Sciatic nerve (tissue), 2 donors: ENCODE data around the gene GLIS1. TPM values are rescaled to one million over a fixed set of nuclear protein-coding genes. Genes with fewer than 3 reads are reported as not detected.

Source experiments
- ATAC-seq: fragments of 200-7000 bp; cut with Tn5 transposase; one replicate; pipeline ENCODE4 v1.9.1; 2020; ENCODE audit warnings: mild to moderate bottlenecking, moderate library complexity
- DNase-seq: peaks from one replicate; pipeline ENCODE4 v3.0.0-alpha.2; 2020; ENCODE audit warnings: low spot score
- intact Hi-C: fragments of 100-400 bp; cut with DNase I; formaldehyde crosslinking; loops from one replicate; pipeline ENCODE4 v1.14.2; 2022
- total RNA-seq: library from RNA; stranded (reverse); fragmentation: NEBNext Ultra II Directional; extraction: Animal tissue kit (Norgen Biotek cat#: 25700); gene quantifications from one replicate; pipeline ENCODE4 v1.2.1, GENCODE V29; 2021
- donor health status: DM: no; HTN: no; CAD: no.
- donor health status: DM: no; HTN: no; CAD: no.

Gene GLIS1
- total RNA-seq, 1 donor from 2014 or later = 0.98 TPM

GRCh38 chr1:53541263-53541625, 197.7 kb downstream of the GLIS1 start:
- DNase-seq (no peak), ATAC-seq (no peak)
- intact Hi-C loops = no loop called here

DNA sequence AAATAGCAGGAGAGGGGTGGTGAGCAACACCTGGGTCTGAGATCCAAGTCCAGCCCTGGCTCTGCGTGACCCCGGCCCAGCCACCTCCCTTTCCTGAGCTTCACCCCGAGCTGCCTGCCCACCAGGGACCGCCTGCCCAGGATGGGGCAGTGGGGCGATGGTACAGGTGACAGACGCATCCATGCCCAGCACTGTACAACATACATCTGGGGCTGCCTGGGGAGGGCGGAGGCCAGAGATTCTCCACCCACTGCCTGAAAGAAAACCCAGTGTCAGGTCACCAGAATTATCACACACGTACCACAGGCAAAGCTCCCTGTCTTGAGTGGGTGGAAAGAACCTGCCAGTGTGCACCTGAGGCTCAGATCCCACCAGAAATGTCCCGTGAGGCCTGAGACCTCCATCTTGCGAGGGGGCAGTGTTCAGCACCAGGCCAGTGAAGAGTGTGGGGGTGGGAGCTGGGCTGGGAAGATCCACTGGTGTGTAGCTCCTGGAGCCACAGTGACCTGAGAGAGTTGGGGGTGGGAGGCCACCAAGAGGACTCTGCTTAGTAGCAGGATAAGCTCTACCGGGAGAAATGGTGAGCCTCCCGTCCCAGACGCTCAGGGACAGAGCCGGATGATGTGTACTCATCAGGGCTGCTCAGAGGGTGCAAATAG, 198.2 kb downstream of the GLIS1 start:
- ATAC-seq (no peak), DNase-seq (no peak)
- intact Hi-C loops = no loop called here

GRCh38 chr1:53539711-53540603, 199.0 kb downstream of the GLIS1 start:
- DNase-seq = no peak

DNA sequence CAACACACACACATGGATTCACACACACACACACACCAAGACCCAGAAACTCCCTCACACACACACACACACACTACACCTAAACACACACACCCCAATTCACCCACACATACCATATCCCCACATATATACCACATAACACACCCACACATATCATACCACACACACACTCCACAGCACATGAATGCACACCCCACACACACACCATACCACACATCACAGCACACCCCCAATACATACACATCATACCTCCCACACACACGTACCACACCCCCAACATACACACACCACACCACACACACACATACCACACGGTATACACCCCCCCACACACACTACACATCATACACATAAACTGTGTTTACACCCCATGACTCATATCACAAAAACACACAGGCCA, 199.7 kb downstream of the GLIS1 start:
- ATAC-seq (no peak), DNase-seq (no peak)
- intact Hi-C loops = no loop called here

More at GRCh38 chr1:53539711-53540603, 199.0 kb downstream of the GLIS1 start:
- intact Hi-C loops = no loop called here
- ATAC-seq = no peak

DNA sequence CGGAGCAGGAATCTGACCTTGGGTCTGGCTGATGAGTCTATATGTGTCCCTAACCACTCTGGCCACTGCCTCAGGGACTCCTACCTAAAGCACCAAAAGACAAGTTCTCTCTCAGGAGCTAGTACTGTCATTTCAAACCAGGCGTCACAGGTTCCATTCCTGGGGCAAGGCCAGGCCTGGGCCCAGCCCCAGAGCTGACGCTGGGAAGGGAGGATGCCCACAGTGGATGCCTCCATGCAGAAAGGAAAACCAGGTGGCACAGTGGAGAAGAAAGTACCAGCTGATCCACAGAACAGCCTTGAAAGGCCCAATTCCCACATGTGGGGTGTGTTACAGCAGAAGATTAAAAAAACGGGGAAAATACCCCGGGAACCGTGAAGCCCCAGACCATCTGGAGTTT, 202.4 kb downstream of the GLIS1 start:
- no peak for DNase-seq

GRCh38 chr1:53535846-53536245, 203.1 kb downstream of the GLIS1 start:
- DNase-seq (no peak), ATAC-seq (no peak)
- intact Hi-C loops = no loop called here

More for the DNA sequence above, 202.4 kb downstream of the GLIS1 start:
- no peak for ATAC-seq
- intact Hi-C loops = no loop called here

DNA sequence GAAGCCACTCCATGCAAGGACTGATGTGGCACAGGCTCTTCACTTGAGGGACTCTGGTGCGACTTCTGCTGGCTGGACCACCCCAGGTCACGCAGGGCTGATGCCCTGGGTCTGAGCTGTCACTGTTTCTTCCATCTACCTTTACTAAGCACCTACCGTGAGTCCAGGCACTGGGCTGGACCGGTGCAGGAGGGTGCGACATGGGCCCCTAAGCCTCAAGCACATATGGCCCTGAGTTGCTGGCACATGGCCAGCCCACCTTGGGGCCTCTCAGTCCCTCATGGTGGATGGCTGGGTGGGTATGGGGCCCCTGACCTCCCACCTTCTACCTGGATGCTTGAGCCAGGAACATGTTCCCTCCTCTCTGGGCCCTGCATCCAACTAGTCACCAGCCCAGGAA, 203.7 kb downstream of the GLIS1 start:
- ATAC-seq = no peak
- intact Hi-C loops = no loop called here

GRCh38 chr1:53532912-53533311, 206.1 kb downstream of the GLIS1 start:
- ATAC-seq (no peak), DNase-seq (no peak)
- intact Hi-C loops = no loop called here

More for the DNA sequence above, 203.7 kb downstream of the GLIS1 start:
- no peak for DNase-seq

DNA sequence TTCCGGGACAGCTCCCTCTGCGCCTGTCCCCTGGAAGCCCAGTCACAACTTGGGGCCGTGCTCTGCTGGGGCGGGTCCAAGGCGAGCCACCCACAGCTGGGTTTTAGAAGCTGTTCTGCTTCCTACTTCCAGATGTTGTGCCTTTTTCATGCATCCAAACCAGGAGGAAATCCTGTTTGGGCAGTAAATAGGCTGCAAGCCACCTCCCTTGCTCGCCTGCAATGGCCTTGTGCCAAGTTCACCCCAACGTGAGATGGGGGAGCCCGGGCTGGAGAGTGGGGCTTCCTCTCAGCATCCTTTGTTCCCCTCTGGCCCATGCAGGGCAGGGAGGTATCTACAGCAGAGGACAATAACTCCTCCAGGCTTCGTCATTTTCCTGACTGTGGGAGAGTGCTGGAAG, 206.6 kb downstream of the GLIS1 start:
- intact Hi-C loops = no loop called here
- ATAC-seq (no peak), DNase-seq (no peak)

GRCh38 chr1:53530550-53530949, 208.4 kb downstream of the GLIS1 start:
- intact Hi-C loops = no loop called here
- no peak for ATAC-seq

GRCh38 chr1:53529555-53529954, 209.4 kb downstream of the GLIS1 start:
- ATAC-seq (no peak), DNase-seq (no peak)
- intact Hi-C loops = no loop called here

More at GRCh38 chr1:53530550-53530949, 208.4 kb downstream of the GLIS1 start:
- DNase-seq = no peak

DNA sequence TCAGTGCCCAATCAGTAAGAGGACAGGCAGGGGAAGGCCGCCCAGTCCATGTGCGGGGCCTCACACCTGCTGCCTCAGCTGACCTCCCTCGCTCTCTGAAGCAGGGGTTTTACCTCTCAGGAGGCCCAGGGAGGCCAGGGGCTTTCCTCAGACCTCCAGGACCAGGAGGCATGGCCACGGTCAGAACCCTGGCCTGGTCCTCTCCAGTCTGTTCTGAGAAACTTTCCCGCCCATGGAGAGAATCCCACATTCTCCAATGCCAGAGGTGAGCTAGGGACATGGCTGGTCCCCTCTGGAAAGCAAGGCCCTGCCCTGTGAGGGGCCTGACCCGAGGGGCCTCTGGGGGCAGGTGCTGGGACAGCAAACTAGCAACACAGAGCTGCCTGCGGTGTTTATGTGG, 211.6 kb downstream of the GLIS1 start:
- DNase-seq (no peak), ATAC-seq (no peak)
- intact Hi-C loops = no loop called here

- peak; percentile 73 for DNase-seq
- ATAC-seq = peak; percentile 86
- intact Hi-C loops = no loop called here
These were observed 212.4 kb downstream of the GLIS1 start for GRCh38 chr1:53526451-53527101.

GRCh38 chr1:53525595-53525994, 213.4 kb downstream of the GLIS1 start:
- intact Hi-C loops = no loop called here

GRCh38 chr1:53524428-53525375, 214.3 kb downstream of the GLIS1 start:
- DNase-seq (no peak), ATAC-seq (peak; percentile 48)
- intact Hi-C loops = no loop called here

More at GRCh38 chr1:53525595-53525994, 213.4 kb downstream of the GLIS1 start:
- ATAC-seq (no peak), DNase-seq (no peak)

- ATAC-seq (no peak), DNase-seq (no peak)
- intact Hi-C loops = no loop called here
These were observed 216.9 kb downstream of the GLIS1 start for GRCh38 chr1:53521924-53522552.

- no peak for ATAC-seq
- DNase-seq = no peak
- intact Hi-C loops = no loop called here
These were observed 218.5 kb downstream of the GLIS1 start for GRCh38 chr1:53520481-53520880.

DNA sequence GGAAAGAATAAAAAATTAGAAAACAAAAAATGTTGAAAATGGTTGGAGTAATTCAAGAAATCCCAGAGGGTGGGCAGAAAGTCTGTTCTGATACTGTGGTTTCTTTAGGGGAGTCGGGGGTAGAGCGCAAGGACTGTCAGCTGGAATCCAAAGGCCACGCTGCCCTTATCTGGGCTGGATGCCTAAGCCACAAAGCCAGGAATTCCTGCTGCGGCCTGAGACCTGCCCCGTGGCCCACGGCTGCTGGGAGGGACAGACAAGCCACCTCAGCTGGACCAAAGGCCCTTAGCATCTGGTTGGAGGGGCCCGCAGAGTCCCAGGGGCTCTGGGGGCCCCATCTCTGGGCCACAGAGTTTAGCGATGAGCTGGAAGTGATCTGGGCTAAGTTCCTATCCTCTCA, 219.5 kb downstream of the GLIS1 start:
- peak; percentile 71 for ATAC-seq

More for the DNA sequence above, 219.5 kb downstream of the GLIS1 start:
- DNase-seq = no peak
- intact Hi-C loops = no loop called here
